HepG2 (cell line): ENCODE measurements around the gene ZBTB7A. TPM values are rescaled to one million over a fixed set of nuclear protein-coding genes. Genes with fewer than 3 reads are reported as not detected.
A peak's percentile ranks its signal among the peaks of the same experiment; 100 is the strongest.

Experiments
- AGO1 ChIP-seq: fragments of 200-400 bp; formaldehyde crosslinking; IDR thresholded peaks from 2 replicates; pipeline ENCODE4 v1.6.1; 2017; ENCODE audit warnings: mild to moderate bottlenecking, low read depth, low read length, moderate library complexity; ENCODE audit not compliant: poor library complexity, severe bottlenecking
- AKAP8 ChIP-seq: sonication (generic); formaldehyde crosslinking; IDR thresholded peaks from 2 replicates; pipeline ENCODE4 v1.5.1; 2020; ENCODE audit warnings: mild to moderate bottlenecking, missing genetic modification reagents
- IRX3 ChIP-seq: sonication (generic); formaldehyde crosslinking; IDR thresholded peaks from 2 replicates; pipeline ENCODE4 v1.8.1; 2023; ENCODE audit warnings: mild to moderate bottlenecking, low read depth, missing genetic modification reagents, borderline replicate concordance
- ISX ChIP-seq: sonication (generic); formaldehyde crosslinking; conservative IDR thresholded peaks from 2 replicates; pipeline ENCODE4 v1.5.0; 2020; ENCODE audit warnings: missing genetic modification reagents
- NFYB ChIP-seq: sonication (generic); formaldehyde crosslinking; IDR thresholded peaks from 2 replicates; pipeline ENCODE4 v1.4.0; 2020; ENCODE audit warnings: missing genetic modification reagents
- NR2C2 ChIP-seq: sonication (generic); formaldehyde crosslinking; IDR thresholded peaks from 2 replicates; pipeline ENCODE4 v1.4.0; 2020; ENCODE audit warnings: missing genetic modification reagents, mild to moderate bottlenecking, moderate library complexity, borderline replicate concordance
- PPARG ChIP-seq: conservative IDR thresholded peaks from 2 replicates; pipeline ENCODE4 v1.6.1; 2016; ENCODE audit warnings: missing biosample characterization, missing genetic modification reagents
- RARA ChIP-seq: IDR thresholded peaks from 2 replicates; pipeline ENCODE4 v1.6.1; 2016; ENCODE audit warnings: missing genetic modification reagents, missing compliant biosample characterization
- SNAPC4 ChIP-seq: sonication (generic); formaldehyde crosslinking; IDR thresholded peaks from 2 replicates; pipeline ENCODE4 v1.4.0; 2020; ENCODE audit warnings: mild to moderate bottlenecking, missing genetic modification reagents
- SP4 ChIP-seq: sonication (generic); formaldehyde crosslinking; IDR thresholded peaks from 2 replicates; pipeline ENCODE4 v1.8.1; 2023; ENCODE audit warnings: mild to moderate bottlenecking, missing genetic modification reagents
- THRA ChIP-seq: sonication (generic); formaldehyde crosslinking; IDR thresholded peaks from 2 replicates; pipeline ENCODE4 v1.4.0; 2020; ENCODE audit warnings: missing genetic modification reagents, borderline replicate concordance
- ZIK1 ChIP-seq: sonication (generic); formaldehyde crosslinking; IDR thresholded peaks from 2 replicates; pipeline ENCODE4 v1.5.0; 2020; ENCODE audit warnings: mild to moderate bottlenecking, low read depth, missing genetic modification reagents, borderline replicate concordance
- ZNF263 ChIP-seq: sonication (generic); formaldehyde crosslinking; IDR thresholded peaks from 2 replicates; pipeline ENCODE4 v1.4.0; 2020; ENCODE audit warnings: missing genetic modification reagents
- ZNF547 ChIP-seq: sonication (generic); formaldehyde crosslinking; IDR thresholded peaks from 2 replicates; pipeline ENCODE4 v1.5.1; 2020; ENCODE audit warnings: mild to moderate bottlenecking, missing genetic modification reagents
- ZNF615 ChIP-seq: sonication (generic); formaldehyde crosslinking; IDR thresholded peaks from 2 replicates; pipeline ENCODE4 v1.5.0; 2020; ENCODE audit warnings: mild to moderate bottlenecking, missing genetic modification reagents, borderline replicate concordance
- ZNF772 ChIP-seq: sonication (generic); formaldehyde crosslinking; IDR thresholded peaks from 2 replicates; pipeline ENCODE4 v1.5.0; 2020; ENCODE audit warnings: mild to moderate bottlenecking, missing genetic modification reagents
- polyA plus RNA-seq, 8 experiments: library from polyadenylated mRNA; depleted of rRNA in 3 of 8; stranded (reverse) in 7 of 8; unstranded in 1 of 8; fragments of >200 nt; fragmentation: Illumina TruSeq in 4 of 8; extraction: Trizol in 4 of 8; gene quantifications; 2 replicates each; pipeline versions ENCODE4 v1.2.1 to v1.2.3, GENCODE V29; 2011 to 2016; ENCODE audit warnings: low read depth in 4 of 8, missing spikeins in 1 of 8, mixed read lengths in 1 of 8; ENCODE audit not compliant: insufficient read depth in 1 of 8
- total RNA-seq, 5 experiments: library from RNA; depleted of rRNA; stranded (reverse); fragments of >200 nt; fragmentation: Illumina TruSeq; extraction: Trizol; gene quantifications; 2 replicates each; pipeline ENCODE4 v1.2.3, GENCODE V29; 2016; ENCODE audit warnings: low read depth in 1 of 5
- TF ChIP-seq, protein P1 (sequence below): IDR thresholded peaks from 2 replicates; pipeline ENCODE4 v1.6.1; 2016; ENCODE audit warnings: low read depth, borderline replicate concordance
- TF ChIP-seq, protein P2 (sequence below): sonication (generic); formaldehyde crosslinking; IDR thresholded peaks from 2 replicates; pipeline ENCODE4 v1.9.0; 2021; ENCODE audit warnings: missing genetic modification reagents, mild to moderate bottlenecking, borderline replicate concordance

Gene ZBTB7A
- total and polyA plus RNA-seq, 2 of the 13 experiments (the other 11 are each of a cell fraction or from before 2014, with no cell fraction given) = 3.6 to 4.0 TPM

- TF ChIP-seq IRX3 (CRISPR knock-in tag) = no peak
- TF ChIP-seq NFYB (CRISPR knock-in tag) = no peak
- 0 out of 2 replicates have a peak, but pooled peaks have one; percentile 52 for TF ChIP-seq ZNF772 (CRISPR knock-in tag)
- no peak for TF ChIP-seq ZNF263 (CRISPR knock-in tag)
- TF ChIP-seq PPARG (CRISPR knock-in tag) = no peak
- TF ChIP-seq SP4 = 0 out of 2 replicates have a peak, but pooled peaks have one; percentile 13
- TF ChIP-seq, protein P1, sequence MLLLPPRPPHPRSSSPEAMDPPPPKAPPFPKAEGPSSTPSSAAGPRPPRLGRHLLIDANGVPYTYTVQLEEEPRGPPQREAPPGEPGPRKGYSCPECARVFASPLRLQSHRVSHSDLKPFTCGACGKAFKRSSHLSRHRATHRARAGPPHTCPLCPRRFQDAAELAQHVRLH (CRISPR knock-in tag) = peak; percentile 47; the same call in 1 of the 2 replicates
- TF ChIP-seq RARA (CRISPR knock-in tag) = no peak
- TF ChIP-seq ZNF547 = no peak
- TF ChIP-seq AKAP8 (CRISPR knock-in tag) = peak; percentile 15; the same call in 1 of the 2 replicates
- no peak for TF ChIP-seq ZNF615 (CRISPR knock-in tag)
- peak; percentile 10 for TF ChIP-seq AGO1
- TF ChIP-seq SNAPC4 = no peak
- TF ChIP-seq, protein P2, sequence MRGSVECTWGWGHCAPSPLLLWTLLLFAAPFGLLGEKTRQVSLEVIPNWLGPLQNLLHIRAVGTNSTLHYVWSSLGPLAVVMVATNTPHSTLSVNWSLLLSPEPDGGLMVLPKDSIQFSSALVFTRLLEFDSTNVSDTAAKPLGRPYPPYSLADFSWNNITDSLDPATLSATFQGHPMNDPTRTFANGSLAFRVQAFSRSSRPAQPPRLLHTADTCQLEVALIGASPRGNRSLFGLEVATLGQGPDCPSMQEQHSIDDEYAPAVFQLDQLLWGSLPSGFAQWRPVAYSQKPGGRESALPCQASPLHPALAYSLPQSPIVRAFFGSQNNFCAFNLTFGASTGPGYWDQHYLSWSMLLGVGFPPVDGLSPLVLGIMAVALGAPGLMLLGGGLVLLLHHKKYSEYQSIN = no peak
- TF ChIP-seq THRA (CRISPR knock-in tag) = no peak
- no peak for TF ChIP-seq ISX
- no peak for TF ChIP-seq ZIK1
- TF ChIP-seq NR2C2 (CRISPR knock-in tag) = no peak
These were observed 6.0 kb downstream of the ZBTB7A start (continued) for GRCh38 chr19:4060621-4061177.
